ENCODE data around the gene TEAD3.

DNA sequence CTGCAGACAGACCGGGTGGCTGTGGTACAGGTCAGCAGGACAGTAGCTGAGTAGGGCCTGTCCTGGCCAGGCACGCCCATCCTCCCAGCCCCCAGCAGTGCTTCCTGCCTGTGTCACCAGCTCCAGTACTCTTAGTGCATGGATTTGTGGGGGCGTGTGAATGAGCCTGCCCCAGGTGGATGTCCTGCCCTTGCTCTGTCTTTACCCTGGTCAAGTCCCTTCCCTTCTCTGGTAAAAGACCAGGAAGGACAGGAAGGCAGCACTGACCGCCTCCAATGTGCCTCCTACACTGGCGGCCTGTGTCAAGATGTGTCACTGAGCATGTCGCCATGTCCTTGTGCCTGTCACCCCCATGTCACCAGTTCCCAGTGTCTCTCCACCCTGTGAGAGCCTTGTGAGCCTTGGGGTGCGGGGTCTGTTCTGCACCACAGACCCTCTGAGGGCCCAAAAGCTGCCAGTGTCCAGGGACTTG, 11.9 kb downstream of the TEAD3 start:
- TF ChIP-seq, protein P1, sequence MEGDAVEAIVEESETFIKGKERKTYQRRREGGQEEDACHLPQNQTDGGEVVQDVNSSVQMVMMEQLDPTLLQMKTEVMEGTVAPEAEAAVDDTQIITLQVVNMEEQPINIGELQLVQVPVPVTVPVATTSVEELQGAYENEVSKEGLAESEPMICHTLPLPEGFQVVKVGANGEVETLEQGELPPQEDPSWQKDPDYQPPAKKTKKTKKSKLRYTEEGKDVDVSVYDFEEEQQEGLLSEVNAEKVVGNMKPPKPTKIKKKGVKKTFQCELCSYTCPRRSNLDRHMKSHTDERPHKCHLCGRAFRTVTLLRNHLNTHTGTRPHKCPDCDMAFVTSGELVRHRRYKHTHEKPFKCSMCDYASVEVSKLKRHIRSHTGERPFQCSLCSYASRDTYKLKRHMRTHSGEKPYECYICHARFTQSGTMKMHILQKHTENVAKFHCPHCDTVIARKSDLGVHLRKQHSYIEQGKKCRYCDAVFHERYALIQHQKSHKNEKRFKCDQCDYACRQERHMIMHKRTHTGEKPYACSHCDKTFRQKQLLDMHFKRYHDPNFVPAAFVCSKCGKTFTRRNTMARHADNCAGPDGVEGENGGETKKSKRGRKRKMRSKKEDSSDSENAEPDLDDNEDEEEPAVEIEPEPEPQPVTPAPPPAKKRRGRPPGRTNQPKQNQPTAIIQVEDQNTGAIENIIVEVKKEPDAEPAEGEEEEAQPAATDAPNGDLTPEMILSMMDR (IDR thresholded peaks at IDR 0.05) = no peak
- TF ChIP-seq POLR2A (IDR thresholded peaks at IDR 0.05) = no peak

All from right lobe of liver (tissue), 4 donors.